Measurements from ENCODE around the gene AK2. TPM values are rescaled to one million over a fixed set of nuclear protein-coding genes. Genes with fewer than 3 reads are reported as not detected.

The AK2 gene
- total and polyA plus RNA-seq, 10 of the 15 experiments (the other 5 are each of a cell fraction or from before 2014, with no cell fraction given) = 52.3 to 500 (median 278) TPM

- TF ChIP-seq ZNF592 (IDR thresholded peaks at IDR 0.05) = no peak
- TF ChIP-seq MEF2A (IDR thresholded peaks at IDR 0.05; ENCODE audit: insufficient read depth, low read depth, low read length) = no peak
- peak; percentile 93 for TF ChIP-seq CREM (IDR thresholded peaks at IDR 0.05; ENCODE audit: low read depth)
- TF ChIP-seq SRF (IDR thresholded peaks at IDR 0.05; ENCODE audit: low read depth in 2 of 2, low read length in 2 of 2) = no peak
- TF ChIP-seq RFX5 (IDR thresholded peaks at IDR 0.05; ENCODE audit: low read depth, low read length) = 0 out of 2 replicates have a peak, but pooled peaks have one; percentile 34
- TF ChIP-seq EP300 (IDR thresholded peaks at IDR 0.05; ENCODE audit: borderline replicate concordance in 1 of 2, control insufficient read depth in 1 of 2, low read depth in 2 of 2, low read length in 2 of 2) = no peak; a peak in 1 of 4 replicates
- no peak for TF ChIP-seq ATF2 (IDR thresholded peaks at IDR 0.05; ENCODE audit: low read length)
- no peak for TF ChIP-seq ETV6 (conservative IDR thresholded peaks at IDR 0.05 in 1 of 2, IDR thresholded peaks at IDR 0.05 in 1 of 2; ENCODE audit: borderline replicate concordance in 1 of 2, low read depth in 1 of 2)
- peak; percentile 98 for TF ChIP-seq CHD2 (IDR thresholded peaks at IDR 0.05; ENCODE audit: borderline replicate concordance, low read depth, low read length)
- TF ChIP-seq NBN (IDR thresholded peaks at IDR 0.05) = 0 out of 2 replicates have a peak, but pooled peaks have one; percentile 50
- TF ChIP-seq NKRF (conservative IDR thresholded peaks at IDR 0.05) = peak; percentile 83; the same call in 1 of the 2 replicates
- TF ChIP-seq SREBF1 (IDR thresholded peaks at IDR 0.05; ENCODE audit: low read length) = 0 out of 2 replicates have a peak, but pooled peaks have one; percentile 23
- TF ChIP-seq FOXK2 (IDR thresholded peaks at IDR 0.05) = no peak
- no peak for TF ChIP-seq USF1 (IDR thresholded peaks at IDR 0.05; ENCODE audit: borderline replicate concordance, extremely low read length, insufficient read depth, low read depth, low read length)
- TF ChIP-seq NRF1 (conservative IDR thresholded peaks at IDR 0.05; ENCODE audit: low read depth, low read length) = no peak
- no peak for TF ChIP-seq MLLT1 (IDR thresholded peaks at IDR 0.05)
- no peak; the same call in 1 of the 2 replicates for TF ChIP-seq CBFB (IDR thresholded peaks at IDR 0.05; ENCODE audit: low read depth)
- peak; percentile 95 for TF ChIP-seq RB1 (IDR thresholded peaks at IDR 0.05; ENCODE audit: borderline replicate concordance)
Measured at GRCh38 chr1:33036526-33037503, at the start of gene AK2 (continued).
